ENCODE results near the gene MYO6.

The MYO6 gene

GRCh38 chr6:75963569-75963968, 214.5 kb downstream of the MYO6 start:
- no peak for DNase-seq

GRCh38 chr6:75968143-75968542, 219.1 kb downstream of the MYO6 start:
- no peak for DNase-seq
